Epidermal melanocyte (primary cell): ENCODE measurements around the gene SRSF3.
A peak's percentile ranks its signal among the peaks of the same experiment; 100 is the strongest.

Experiments
- DNase-seq: peaks from one replicate; pipeline ENCODE4 v3.0.0; 2011; ENCODE audit warnings: low spot score; ENCODE audit not compliant: insufficient read length

SRSF3 gene

GRCh38 chr6:36622901-36623546 is 28.9 kb downstream of the SRSF3 start:
- no peak for DNase-seq

- peak; percentile 91 for DNase-seq
Measured at GRCh38 chr6:36623547-36624459, 29.6 kb downstream of the SRSF3 start.

- no peak for DNase-seq
Measured at GRCh38 chr6:36624461-36625157, 30.4 kb downstream of the SRSF3 start.

GRCh38 chr6:36625158-36625919 is 31.2 kb downstream of the SRSF3 start:
- DNase-seq = no peak

GRCh38 chr6:36626636-36627035 is 32.5 kb downstream of the SRSF3 start:
- DNase-seq = no peak

GRCh38 chr6:36627141-36627540 is 33.0 kb downstream of the SRSF3 start:
- no peak for DNase-seq

- no peak for DNase-seq
Measured at GRCh38 chr6:36627801-36628246, 33.7 kb downstream of the SRSF3 start.

- DNase-seq = no peak
Measured at GRCh38 chr6:36629784-36630183, 35.6 kb downstream of the SRSF3 start.

GRCh38 chr6:36631326-36632011 is 37.3 kb downstream of the SRSF3 start:
- no peak for DNase-seq

GRCh38 chr6:36633370-36633769 is 39.2 kb downstream of the SRSF3 start:
- no peak for DNase-seq

- DNase-seq = no peak
Measured at GRCh38 chr6:36633915-36634314, 39.8 kb downstream of the SRSF3 start.

- DNase-seq = no peak
Measured at GRCh38 chr6:36634317-36635108, 40.4 kb downstream of the SRSF3 start.

- no peak for DNase-seq
Measured at GRCh38 chr6:36636283-36636682, 42.1 kb downstream of the SRSF3 start.

- DNase-seq = no peak
Measured at GRCh38 chr6:36636687-36637418, 42.7 kb downstream of the SRSF3 start.

GRCh38 chr6:36638579-36638978 is 44.4 kb downstream of the SRSF3 start:
- no peak for DNase-seq

GRCh38 chr6:36639171-36639808 is 45.1 kb downstream of the SRSF3 start:
- DNase-seq = no peak

GRCh38 chr6:36641543-36641942 is 47.4 kb downstream of the SRSF3 start:
- no peak for DNase-seq

- peak; percentile 41 for DNase-seq
Measured at GRCh38 chr6:36642913-36643817, 49.0 kb downstream of the SRSF3 start.
